Tibial nerve (tissue), 4 donors: ENCODE results near the gene MYO3B.

ENCODE experiments used
- EP300 ChIP-seq, 2 donors: sonication (generic); formaldehyde crosslinking; IDR thresholded peaks; one replicate each; pipeline ENCODE4 v1.6.1; 2017; ENCODE audit warnings: antibody characterized with exemption in 2 of 2, mild to moderate bottlenecking in 1 of 2
- POLR2A ChIP-seq, 2 donors: fragments of 450-650 bp; IDR thresholded peaks; one replicate each; pipeline ENCODE4 v1.6.1; 2017; ENCODE audit warnings: antibody characterized with exemption in 2 of 2, mild to moderate bottlenecking in 2 of 2, moderate library complexity in 2 of 2
- TF ChIP-seq, protein P1 (sequence below), 5 experiments: fragments of 200-600 bp in 3 of 5; fragments of 450-650 bp in 2 of 5; sonication (generic) in 3 of 5; IDR thresholded peaks; one replicate each; pipeline ENCODE4 v1.5.1; 2016 to 2019; ENCODE audit warnings: antibody characterized with exemption in 5 of 5, mild to moderate bottlenecking in 3 of 5, moderate library complexity in 2 of 5

DNA sequence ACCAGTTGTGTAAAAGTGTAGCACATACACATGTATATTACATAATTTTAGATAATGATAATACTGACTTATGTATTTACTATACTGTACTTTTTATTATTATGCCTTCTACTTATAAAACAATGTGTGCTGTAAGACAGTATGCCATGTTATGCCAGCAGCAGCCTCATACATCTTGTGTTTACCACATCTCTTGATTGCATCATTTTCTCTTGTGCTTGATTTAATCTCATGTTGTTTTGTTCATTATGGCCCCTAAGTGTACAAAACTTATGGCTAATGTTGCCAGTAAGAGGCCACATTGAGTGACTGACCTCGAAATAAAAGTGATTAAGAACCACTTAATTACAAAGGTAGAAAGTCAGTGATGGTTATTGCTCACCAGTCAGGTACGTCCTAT, 409.2 kb downstream of the MYO3B start:
- TF ChIP-seq, protein P1, sequence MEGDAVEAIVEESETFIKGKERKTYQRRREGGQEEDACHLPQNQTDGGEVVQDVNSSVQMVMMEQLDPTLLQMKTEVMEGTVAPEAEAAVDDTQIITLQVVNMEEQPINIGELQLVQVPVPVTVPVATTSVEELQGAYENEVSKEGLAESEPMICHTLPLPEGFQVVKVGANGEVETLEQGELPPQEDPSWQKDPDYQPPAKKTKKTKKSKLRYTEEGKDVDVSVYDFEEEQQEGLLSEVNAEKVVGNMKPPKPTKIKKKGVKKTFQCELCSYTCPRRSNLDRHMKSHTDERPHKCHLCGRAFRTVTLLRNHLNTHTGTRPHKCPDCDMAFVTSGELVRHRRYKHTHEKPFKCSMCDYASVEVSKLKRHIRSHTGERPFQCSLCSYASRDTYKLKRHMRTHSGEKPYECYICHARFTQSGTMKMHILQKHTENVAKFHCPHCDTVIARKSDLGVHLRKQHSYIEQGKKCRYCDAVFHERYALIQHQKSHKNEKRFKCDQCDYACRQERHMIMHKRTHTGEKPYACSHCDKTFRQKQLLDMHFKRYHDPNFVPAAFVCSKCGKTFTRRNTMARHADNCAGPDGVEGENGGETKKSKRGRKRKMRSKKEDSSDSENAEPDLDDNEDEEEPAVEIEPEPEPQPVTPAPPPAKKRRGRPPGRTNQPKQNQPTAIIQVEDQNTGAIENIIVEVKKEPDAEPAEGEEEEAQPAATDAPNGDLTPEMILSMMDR (IDR thresholded peaks at IDR 0.05): no peak
- no peak for TF ChIP-seq POLR2A (IDR thresholded peaks at IDR 0.05)
- no peak for TF ChIP-seq EP300 (IDR thresholded peaks at IDR 0.05)
